Activated CD8-positive, alpha-beta memory T cell treated with anti-CD3 and anti-CD28 coated beads for 1 hour (primary cell): ENCODE results near the gene ZC3HAV1.
"Not testable (repeated sequence)": the region's sequence is repeated elsewhere in the genome, so short reads cannot be mapped to it uniquely, and the experiment has no call there.

Experiments
- DNase-seq, 2 donors: peaks; one replicate each; pipeline ENCODE4 v3.0.0-alpha.2; 2020; ENCODE audit warnings: low read depth in 1 of 2; ENCODE audit errors: extremely low read depth in 1 of 2

ZC3HAV1 gene

DNA sequence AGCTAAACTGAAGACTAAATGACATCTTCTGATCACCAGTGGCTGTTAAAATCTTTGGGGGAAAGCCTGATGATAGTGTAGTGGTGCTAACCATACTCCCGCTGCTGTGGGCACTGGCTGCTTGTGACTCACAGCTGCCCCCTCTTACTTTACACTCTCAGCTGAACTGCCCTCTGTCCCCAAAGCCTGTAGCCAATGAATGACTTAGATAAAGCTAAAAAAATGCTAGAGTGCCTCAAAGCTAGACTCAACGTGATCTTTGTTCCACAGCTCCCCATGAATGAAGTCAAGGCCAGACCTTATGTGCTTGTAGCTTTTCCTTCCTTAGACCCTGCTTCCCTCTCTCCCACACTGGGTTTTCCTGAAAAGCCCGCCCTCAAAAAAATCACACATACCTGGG is 80.2 kb downstream of the ZC3HAV1 start:
- no peak for DNase-seq

DNA sequence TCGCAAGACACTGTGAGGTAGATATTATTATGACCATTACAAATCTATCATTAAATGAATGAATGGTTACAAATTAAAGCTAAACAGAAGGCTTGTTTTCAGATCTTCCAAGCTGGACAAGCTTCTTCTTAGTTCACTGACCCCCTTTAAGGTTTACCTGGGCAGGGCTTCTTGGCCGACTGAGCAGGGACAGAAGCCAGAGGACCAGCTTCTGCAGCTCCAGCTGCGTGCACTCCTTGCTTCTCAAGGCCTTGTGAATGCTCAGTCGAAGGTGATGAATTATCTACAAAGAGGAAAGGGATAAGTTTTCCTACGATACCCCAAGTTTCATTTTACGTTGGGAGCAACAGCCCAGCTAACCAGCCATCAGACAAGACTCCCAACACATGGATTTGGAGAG is 83.0 kb downstream of the ZC3HAV1 start:
- no peak for DNase-seq

DNA sequence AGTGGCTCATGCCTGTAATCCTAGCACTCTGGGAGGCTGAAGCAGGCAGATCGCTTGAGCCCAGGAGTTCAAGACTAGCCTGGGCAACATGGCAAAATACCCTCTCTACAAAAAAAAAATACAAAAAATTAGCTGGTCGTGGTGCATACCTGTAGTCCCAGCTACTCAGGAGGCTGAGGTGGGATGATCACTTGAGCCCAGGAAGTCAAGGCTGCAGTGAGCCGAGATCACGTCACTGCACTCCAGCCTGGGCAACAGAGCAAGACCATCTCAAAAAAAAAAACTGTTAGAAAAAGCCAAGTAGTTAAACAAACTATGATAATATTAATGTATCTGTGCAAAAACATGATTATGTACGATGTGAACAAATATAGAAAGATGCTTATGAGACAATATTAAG is 83.7 kb downstream of the ZC3HAV1 start:
- DNase-seq = not testable (repeated sequence)

DNA sequence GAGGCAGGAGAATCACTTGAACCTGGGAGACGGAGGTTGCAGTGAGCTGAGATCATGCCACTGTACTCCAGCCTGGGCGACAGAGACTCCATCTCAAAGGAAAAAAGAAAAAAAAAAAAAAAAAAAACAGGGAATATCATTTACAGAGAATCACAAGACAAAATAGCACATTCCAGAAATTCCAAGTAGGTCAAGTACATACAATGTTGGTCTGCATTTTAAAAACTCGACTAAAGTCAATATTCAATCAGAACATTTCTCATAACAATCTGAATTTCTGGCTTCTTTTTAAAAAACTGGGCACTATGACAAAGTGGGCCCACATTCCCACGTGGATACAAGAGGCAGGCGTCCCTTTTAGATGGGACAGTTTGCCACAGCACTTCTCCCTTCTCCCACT is 86.4 kb downstream of the ZC3HAV1 start:
- no peak for DNase-seq

DNA sequence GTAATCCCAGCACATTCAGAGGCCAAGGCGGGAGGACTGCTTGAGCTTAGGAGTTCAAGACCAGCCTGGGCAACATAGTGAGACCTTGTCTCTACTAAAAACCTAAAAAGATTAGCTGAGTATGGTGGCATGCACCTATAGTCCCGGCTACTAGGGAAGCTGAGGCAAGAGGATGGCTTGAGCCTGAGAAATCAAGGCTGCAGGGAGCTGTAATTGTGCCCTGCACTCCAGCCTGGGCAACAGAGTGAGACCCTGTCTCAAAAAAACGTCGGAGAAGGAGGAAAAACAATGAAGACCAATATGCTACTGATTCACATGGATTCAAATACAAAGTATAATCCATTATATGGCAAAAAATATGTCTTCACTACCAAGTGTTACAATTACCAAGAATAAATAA is 87.2 kb downstream of the ZC3HAV1 start:
- DNase-seq = no peak

DNA sequence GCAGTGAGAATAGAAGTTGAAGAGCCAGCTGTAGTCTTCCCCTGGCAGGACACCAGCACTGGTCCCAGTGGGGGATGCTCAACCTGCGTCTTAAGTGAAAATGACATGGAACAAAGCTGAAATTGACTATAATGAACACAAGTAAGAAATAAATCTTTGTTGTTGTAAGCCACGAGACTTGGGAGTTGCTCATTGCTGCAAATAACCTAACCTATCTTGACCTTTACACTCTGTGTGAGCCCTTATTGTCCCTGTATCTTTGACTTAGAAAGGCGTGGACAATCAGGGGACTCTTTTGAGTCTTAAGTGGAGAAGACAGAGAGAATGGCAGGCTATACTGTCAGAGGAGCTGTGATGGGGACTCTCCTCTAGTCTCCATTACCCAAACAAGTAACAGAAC is 90.6 kb downstream of the ZC3HAV1 start:
- DNase-seq = no peak

DNA sequence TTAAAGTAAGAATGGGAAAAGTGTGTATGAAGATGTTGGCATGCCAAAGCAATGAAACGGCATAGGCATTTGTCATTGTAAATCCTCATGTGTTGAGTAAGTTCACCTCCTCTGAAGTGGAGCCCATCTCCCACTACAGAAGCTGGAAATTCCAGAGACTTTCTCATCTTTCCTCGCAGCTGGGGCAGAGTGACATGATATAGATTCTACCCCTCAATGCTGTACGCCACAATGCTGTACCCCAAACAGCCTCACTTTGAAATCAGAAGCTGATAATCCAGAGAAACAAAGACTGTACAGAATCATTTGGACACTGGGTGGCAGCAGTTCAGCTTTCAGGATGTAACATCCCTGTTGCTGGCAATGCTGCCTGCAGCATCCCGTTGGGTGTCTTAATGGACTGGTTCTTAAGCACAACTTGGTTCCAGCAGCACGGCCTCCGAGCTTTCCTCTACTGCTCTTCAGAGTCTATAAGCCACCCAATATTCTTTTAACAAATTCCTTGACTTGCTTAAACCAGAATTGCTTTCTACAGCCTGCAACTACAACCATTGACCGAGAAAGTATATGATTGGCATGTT is 92.5 kb downstream of the ZC3HAV1 start:
- peak; percentile 24 to 35 for DNase-seq

DNA sequence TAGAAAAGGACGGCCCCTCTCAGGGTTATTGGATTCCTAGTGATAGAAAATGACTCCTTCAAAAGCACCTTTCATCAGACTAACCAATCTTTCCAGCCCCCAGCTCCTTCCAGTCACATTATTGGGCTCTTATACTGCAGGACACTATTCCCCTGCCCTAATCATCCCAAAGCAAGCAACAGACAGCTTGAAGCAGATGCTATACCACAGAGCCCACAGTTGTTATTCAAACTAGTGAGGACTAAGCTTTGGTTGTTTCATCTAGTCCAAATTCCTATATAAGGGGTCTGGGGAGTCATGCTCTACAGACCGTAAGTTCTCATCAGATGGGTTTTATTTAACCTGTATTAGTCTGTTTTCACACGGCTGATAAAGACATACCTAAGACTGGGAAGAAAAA is 98.1 kb downstream of the ZC3HAV1 start:
- DNase-seq = no peak

DNA sequence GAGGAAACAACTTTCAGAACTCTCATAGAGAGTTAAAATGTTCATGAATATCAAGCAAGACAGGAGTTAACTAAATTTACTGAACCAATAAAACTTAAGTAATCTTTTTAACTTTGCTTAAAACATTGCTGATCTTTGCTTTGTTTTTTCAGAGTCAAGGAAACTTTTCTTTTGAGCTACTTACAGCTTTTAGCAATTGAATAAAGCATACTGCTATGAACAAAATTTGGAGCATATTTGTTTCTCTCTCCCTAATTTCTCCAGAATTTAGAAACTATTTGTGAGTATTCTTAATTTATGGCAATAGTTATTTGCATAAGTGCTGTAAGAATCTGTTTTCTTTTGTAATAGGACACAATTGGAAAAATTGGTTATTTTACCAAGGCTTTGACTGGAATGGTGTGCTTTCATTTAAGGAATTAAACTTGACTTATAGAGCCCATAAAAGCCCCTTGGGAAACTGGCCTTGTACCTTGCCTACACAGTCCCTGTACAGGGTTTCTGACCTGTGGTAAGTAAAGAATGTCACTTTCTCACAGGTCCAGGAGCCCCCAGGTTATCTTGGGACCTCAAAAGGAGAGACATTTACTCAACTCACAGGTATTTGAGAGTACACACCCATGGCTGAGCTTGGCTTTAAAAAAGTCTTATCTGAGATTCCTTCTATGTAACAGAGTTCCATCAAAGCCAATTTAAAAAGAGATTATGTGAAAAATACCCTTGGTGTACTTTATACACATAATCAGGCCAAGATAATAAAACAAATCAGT is 105.0 kb downstream of the ZC3HAV1 start:
- DNase-seq = no peak

DNA sequence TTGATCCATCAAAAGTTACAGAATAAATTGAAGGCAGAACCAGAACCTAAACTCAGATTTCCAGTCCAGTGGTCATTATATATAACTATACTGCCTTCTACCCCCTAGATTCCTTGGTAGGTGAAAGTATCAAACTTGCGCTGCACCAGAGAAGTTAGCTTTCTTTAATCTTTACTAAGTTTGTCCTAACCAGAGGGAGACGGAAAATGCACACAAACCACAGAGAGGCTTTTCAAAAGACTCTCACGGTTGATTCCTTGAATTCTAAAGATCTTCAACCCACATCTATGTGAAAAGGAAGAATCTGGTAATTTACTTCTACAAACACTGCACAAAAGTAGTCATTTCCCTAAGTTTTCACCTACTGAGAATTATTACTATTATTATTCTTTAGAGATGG is 110.1 kb downstream of the ZC3HAV1 start:
- DNase-seq = no peak
